ENCODE data around the gene NEGR1.

- TF ChIP-seq POLR2A (IDR thresholded peaks at IDR 0.05) = no peak
- TF ChIP-seq CTCF (IDR thresholded peaks at IDR 0.05) = no peak
Measured at GRCh38 chr1:72009173-72010093, 272.9 kb downstream of the NEGR1 start.

Measured in heart left ventricle (tissue), 13 donors.